ENCODE results near the gene AGRP. TPM values are rescaled to one million over a fixed set of nuclear protein-coding genes. Genes with fewer than 3 reads are reported as not detected.

AGRP gene
- total and polyA plus RNA-seq, 4 donors, result 0.18 to 0.50 TPM; not detected in 2

DNA sequence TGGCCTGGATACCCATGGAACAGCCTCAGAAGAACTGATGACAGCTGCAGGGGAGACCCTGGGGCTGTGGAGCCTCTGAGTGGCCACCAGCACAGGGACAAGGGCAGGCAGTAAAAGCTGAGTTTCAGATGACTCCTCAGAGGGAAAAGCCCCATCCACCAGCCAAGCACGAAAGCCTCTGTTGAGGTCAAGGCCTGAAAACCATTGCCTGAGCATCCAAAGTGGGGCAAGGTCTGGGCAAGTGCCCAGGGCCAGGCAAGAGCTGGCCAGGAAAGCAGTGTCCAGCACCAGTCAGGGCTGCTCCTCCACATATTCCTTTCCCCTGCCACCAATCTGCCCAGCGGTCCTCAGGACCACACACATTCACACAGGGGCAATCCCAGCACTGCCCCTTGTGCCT lies 18.8 kb downstream of the AGRP start:
- peaks cover 0 to 2% (median 0%) of the 10 kb centered on the region in 4 donors for H3K36me3 ChIP-seq (ENCODE audit: control insufficient read depth in 4 of 4, insufficient read depth in 3 of 4, low read depth in 1 of 4, low read length in 3 of 4)
- H3K4me1 ChIP-seq (ENCODE audit: control insufficient read depth in 4 of 4, insufficient read depth in 4 of 4, low read length in 3 of 4), result peaks cover 16 to 46% (median 29%) of the 10 kb centered on the region in 4 donors

DNA sequence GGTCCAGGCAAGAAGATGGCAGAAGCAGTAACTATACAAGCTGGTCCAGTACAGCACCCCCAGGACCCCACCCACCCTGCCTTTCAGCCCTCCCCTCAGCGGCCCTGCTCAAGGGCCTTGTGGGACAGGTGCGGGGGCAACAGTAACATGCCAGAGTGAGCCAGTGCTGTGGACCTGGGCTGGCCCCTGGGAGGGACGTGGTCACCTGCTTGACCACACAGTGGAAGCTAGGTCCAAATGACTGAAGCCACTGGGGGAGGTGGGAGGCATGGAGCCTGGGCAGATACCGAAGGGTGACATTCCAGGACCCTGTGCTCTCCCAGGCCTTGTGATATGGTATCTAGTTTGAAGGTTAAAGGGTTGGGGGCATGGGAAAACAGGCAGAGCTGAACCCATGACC lies 19.7 kb downstream of the AGRP start:
- DNase-seq (ENCODE audit: low spot score), result no peak
- Histone ChIP-seq H3K27ac (ENCODE audit: low read depth in 1 of 2, low read length in 2 of 2) (no peak overlapping the region), H3K27me3 (ENCODE audit: control insufficient read depth in 4 of 4, insufficient read depth in 4 of 4, low read length in 3 of 4) (no peaks in the 10 kb centered on the region), H3K4me1 (ENCODE audit: control insufficient read depth in 4 of 4, insufficient read depth in 4 of 4, low read length in 3 of 4) (peaks cover 22 to 52% (median 35%) of the 10 kb centered on the region in 4 donors), H3K4me3 (ENCODE audit: low read depth in 1 of 3, low read length in 3 of 3) (no peak overlapping the region), H3K9me3 (ENCODE audit: control insufficient read depth in 4 of 4, low read length in 3 of 4) (no peaks in the 10 kb centered on the region), H3K9ac (ENCODE audit: low read depth in 1 of 2, low read length in 2 of 2) (no peak overlapping the region), H3K36me3 (ENCODE audit: control insufficient read depth in 4 of 4, insufficient read depth in 3 of 4, low read depth in 1 of 4, low read length in 3 of 4) (peaks cover 0 to 2% (median 0%) of the 10 kb centered on the region in 4 donors)
- no peak for TF ChIP-seq RAD21 (IDR thresholded peaks at IDR 0.05)
- TF ChIP-seq, protein P1, sequence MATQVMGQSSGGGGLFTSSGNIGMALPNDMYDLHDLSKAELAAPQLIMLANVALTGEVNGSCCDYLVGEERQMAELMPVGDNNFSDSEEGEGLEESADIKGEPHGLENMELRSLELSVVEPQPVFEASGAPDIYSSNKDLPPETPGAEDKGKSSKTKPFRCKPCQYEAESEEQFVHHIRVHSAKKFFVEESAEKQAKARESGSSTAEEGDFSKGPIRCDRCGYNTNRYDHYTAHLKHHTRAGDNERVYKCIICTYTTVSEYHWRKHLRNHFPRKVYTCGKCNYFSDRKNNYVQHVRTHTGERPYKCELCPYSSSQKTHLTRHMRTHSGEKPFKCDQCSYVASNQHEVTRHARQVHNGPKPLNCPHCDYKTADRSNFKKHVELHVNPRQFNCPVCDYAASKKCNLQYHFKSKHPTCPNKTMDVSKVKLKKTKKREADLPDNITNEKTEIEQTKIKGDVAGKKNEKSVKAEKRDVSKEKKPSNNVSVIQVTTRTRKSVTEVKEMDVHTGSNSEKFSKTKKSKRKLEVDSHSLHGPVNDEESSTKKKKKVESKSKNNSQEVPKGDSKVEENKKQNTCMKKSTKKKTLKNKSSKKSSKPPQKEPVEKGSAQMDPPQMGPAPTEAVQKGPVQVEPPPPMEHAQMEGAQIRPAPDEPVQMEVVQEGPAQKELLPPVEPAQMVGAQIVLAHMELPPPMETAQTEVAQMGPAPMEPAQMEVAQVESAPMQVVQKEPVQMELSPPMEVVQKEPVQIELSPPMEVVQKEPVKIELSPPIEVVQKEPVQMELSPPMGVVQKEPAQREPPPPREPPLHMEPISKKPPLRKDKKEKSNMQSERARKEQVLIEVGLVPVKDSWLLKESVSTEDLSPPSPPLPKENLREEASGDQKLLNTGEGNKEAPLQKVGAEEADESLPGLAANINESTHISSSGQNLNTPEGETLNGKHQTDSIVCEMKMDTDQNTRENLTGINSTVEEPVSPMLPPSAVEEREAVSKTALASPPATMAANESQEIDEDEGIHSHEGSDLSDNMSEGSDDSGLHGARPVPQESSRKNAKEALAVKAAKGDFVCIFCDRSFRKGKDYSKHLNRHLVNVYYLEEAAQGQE (IDR thresholded peaks at IDR 0.05), result no peak
- no peak for TF ChIP-seq FOXA2 (IDR thresholded peaks at IDR 0.05)
- no peak for TF ChIP-seq SP1 (IDR thresholded peaks at IDR 0.05)
- TF ChIP-seq RXRA (IDR thresholded peaks at IDR 0.05), result no peak
- TF ChIP-seq, protein P2, sequence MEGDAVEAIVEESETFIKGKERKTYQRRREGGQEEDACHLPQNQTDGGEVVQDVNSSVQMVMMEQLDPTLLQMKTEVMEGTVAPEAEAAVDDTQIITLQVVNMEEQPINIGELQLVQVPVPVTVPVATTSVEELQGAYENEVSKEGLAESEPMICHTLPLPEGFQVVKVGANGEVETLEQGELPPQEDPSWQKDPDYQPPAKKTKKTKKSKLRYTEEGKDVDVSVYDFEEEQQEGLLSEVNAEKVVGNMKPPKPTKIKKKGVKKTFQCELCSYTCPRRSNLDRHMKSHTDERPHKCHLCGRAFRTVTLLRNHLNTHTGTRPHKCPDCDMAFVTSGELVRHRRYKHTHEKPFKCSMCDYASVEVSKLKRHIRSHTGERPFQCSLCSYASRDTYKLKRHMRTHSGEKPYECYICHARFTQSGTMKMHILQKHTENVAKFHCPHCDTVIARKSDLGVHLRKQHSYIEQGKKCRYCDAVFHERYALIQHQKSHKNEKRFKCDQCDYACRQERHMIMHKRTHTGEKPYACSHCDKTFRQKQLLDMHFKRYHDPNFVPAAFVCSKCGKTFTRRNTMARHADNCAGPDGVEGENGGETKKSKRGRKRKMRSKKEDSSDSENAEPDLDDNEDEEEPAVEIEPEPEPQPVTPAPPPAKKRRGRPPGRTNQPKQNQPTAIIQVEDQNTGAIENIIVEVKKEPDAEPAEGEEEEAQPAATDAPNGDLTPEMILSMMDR (IDR thresholded peaks at IDR 0.05; ENCODE audit: low read depth, low read length, missing input control), result no peak
- TF ChIP-seq, protein P3, sequence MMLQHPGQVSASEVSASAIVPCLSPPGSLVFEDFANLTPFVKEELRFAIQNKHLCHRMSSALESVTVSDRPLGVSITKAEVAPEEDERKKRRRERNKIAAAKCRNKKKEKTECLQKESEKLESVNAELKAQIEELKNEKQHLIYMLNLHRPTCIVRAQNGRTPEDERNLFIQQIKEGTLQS (IDR thresholded peaks at IDR 0.05), result no peak
- no peak for TF ChIP-seq GABPA (IDR thresholded peaks at IDR 0.05 in 1 of 2, conservative IDR thresholded peaks at IDR 0.05 in 1 of 2)
- no peak for TF ChIP-seq NR2F2 (IDR thresholded peaks at IDR 0.05)
- no peak for TF ChIP-seq TAF1 (conservative IDR thresholded peaks at IDR 0.05)
- TF ChIP-seq ZBTB33 (IDR thresholded peaks at IDR 0.05), result no peak
- WGBS, result 95% methylated on average over 4 of the region's 4 CpGs

More for the DNA sequence above, 18.8 kb downstream of the AGRP start:
- no peak overlapping the region for H3K9ac ChIP-seq (ENCODE audit: low read depth in 1 of 2, low read length in 2 of 2)
- DNase-seq (ENCODE audit: low spot score), result no peak
- no peak for TF ChIP-seq EGR1 (IDR thresholded peaks at IDR 0.05; ENCODE audit: low read depth in 2 of 2)
- TF ChIP-seq FOXA2 (IDR thresholded peaks at IDR 0.05), result no peak
- TF ChIP-seq, protein P1 (IDR thresholded peaks at IDR 0.05), result no peak
- TF ChIP-seq RAD21 (IDR thresholded peaks at IDR 0.05), result no peak
- TF ChIP-seq, protein P3 (IDR thresholded peaks at IDR 0.05), result no peak
- no peaks in the 10 kb centered on the region for H3K27me3 ChIP-seq (ENCODE audit: control insufficient read depth in 4 of 4, insufficient read depth in 4 of 4, low read length in 3 of 4)
- no peak overlapping the region for H3K27ac ChIP-seq (ENCODE audit: low read depth in 1 of 2, low read length in 2 of 2)
- H3K9me3 ChIP-seq (ENCODE audit: control insufficient read depth in 4 of 4, low read length in 3 of 4), result no peaks in the 10 kb centered on the region
- 58% methylated on average over 2 of the region's 2 CpGs for WGBS
- no peak overlapping the region for H3K4me3 ChIP-seq (ENCODE audit: low read depth in 1 of 3, low read length in 3 of 3)
